ENCODE results near the gene NAMPT. TPM values are rescaled to one million over a fixed set of nuclear protein-coding genes. Genes with fewer than 3 reads are reported as not detected.

Gene NAMPT
- total RNA-seq, 1 donor from 2014 or later: 64.4 TPM

DNA sequence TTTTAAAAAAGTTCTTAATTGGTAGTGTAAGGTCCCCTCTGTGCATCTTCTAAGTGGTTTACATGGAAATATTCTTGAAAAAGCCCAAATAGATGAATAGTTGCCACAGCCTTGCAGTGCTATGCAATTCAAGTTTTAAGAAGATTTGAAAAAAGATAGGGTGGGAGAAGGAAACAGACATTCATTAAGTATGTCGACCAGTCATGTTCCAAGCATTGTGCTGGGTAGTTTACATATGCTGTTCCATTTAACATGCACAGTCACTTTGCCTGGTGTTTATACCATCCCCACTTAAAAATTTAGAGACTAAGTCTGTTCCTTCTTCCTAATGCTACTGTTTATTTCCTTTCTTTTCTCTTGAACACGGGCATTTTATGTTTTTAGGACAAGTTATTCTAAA lies 28.1 kb upstream of the NAMPT start:
- Mint-ChIP-seq H3K4me1 (ENCODE audit: unreplicated experiment) (peaks cover 4% of the 10 kb centered on the region), H3K4me3 (ENCODE audit: unreplicated experiment) (no peak overlapping the region), H3K27me3 (ENCODE audit: unreplicated experiment) (peaks cover 4% of the 10 kb centered on the region), H3K9me3 (ENCODE audit: unreplicated experiment) (peaks cover 11% of the 10 kb centered on the region), H3K27ac (ENCODE audit: unreplicated experiment) (no peak overlapping the region), H3K36me3 (ENCODE audit: unreplicated experiment) (no peaks in the 10 kb centered on the region)
- TF ChIP-seq, protein P1, sequence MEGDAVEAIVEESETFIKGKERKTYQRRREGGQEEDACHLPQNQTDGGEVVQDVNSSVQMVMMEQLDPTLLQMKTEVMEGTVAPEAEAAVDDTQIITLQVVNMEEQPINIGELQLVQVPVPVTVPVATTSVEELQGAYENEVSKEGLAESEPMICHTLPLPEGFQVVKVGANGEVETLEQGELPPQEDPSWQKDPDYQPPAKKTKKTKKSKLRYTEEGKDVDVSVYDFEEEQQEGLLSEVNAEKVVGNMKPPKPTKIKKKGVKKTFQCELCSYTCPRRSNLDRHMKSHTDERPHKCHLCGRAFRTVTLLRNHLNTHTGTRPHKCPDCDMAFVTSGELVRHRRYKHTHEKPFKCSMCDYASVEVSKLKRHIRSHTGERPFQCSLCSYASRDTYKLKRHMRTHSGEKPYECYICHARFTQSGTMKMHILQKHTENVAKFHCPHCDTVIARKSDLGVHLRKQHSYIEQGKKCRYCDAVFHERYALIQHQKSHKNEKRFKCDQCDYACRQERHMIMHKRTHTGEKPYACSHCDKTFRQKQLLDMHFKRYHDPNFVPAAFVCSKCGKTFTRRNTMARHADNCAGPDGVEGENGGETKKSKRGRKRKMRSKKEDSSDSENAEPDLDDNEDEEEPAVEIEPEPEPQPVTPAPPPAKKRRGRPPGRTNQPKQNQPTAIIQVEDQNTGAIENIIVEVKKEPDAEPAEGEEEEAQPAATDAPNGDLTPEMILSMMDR (IDR thresholded peaks at IDR 0.05): no peak
- DNase-seq (ENCODE audit: extremely low spot score, unreplicated experiment): no peak

DNA sequence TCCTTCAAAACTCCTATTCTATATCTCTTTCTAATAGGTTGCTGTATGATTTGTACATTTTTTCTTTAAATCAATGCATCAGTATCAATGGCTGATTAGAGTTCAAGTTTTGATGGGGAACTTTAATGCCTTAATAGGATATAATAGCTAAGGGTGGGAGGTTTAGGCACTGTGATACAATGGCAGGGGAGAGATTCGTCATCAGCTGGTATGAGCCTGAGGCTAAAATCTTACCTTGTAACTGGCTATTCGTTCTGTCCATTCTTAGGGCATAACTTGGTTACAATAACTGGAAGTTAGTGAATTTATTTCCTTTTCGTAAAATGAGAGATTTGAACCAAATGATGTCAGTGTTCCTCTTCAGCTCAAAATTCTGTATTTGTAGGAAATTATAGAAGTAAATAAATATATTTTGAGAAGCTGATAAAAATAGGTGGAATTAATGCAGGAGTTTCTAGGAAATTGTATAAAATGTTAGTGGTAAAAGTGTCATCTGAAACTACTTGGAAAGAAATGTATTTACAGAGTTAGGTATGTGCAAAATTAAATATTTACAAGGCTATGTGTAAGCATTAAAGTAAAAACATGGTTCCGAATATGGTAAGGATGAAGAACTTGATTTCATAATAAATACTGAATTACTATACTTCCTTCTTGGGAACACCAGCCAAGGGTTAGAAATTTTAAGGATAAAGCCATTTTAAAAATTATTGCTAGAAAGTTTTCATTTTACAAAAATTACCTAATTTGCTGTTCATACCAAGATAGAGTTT lies 27.5 kb upstream of the NAMPT start:
- Mint-ChIP-seq H3K4me3 (ENCODE audit: unreplicated experiment) (no peak overlapping the region), H3K9me3 (ENCODE audit: unreplicated experiment) (peaks cover 11% of the 10 kb centered on the region), H3K4me1 (ENCODE audit: unreplicated experiment) (peaks cover 4% of the 10 kb centered on the region), H3K36me3 (ENCODE audit: unreplicated experiment) (no peaks in the 10 kb centered on the region), H3K27ac (ENCODE audit: unreplicated experiment) (no peak overlapping the region), H3K27me3 (ENCODE audit: unreplicated experiment) (no peaks in the 10 kb centered on the region)
- DNase-seq (ENCODE audit: extremely low spot score, unreplicated experiment): no peak
- TF ChIP-seq, protein P1 (IDR thresholded peaks at IDR 0.05): no peak

DNA sequence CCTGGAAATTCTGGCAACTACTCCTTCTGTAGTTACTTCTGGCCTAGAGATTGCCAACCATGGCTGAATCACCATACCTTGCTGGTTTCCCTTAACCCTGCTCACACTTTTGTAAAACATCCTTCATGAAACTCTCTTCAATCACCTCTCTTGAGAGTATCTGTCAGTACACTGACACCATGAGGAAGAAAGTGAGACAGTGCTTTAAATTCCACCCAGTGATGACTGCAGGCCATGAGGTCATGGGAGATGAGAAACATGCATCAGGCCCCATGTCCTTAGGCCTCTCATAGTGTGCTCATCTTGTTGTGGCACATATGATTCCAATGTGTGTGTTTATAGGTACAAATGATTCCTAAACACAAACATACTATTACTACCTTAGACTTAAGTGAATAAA lies 24.6 kb upstream of the NAMPT start:
- no peaks in the 10 kb centered on the region for H3K9me3 Mint-ChIP-seq (ENCODE audit: unreplicated experiment)
- H3K36me3 Mint-ChIP-seq (ENCODE audit: unreplicated experiment): no peaks in the 10 kb centered on the region
- TF ChIP-seq, protein P1 (IDR thresholded peaks at IDR 0.05): no peak
- DNase-seq (ENCODE audit: extremely low spot score, unreplicated experiment): no peak
- no peak overlapping the region for H3K27ac Mint-ChIP-seq (ENCODE audit: unreplicated experiment)
- peaks cover 18% of the 10 kb centered on the region for H3K27me3 Mint-ChIP-seq (ENCODE audit: unreplicated experiment)
- no peak overlapping the region for H3K4me3 Mint-ChIP-seq (ENCODE audit: unreplicated experiment)
- H3K4me1 Mint-ChIP-seq (ENCODE audit: unreplicated experiment): peaks cover 4% of the 10 kb centered on the region

DNA sequence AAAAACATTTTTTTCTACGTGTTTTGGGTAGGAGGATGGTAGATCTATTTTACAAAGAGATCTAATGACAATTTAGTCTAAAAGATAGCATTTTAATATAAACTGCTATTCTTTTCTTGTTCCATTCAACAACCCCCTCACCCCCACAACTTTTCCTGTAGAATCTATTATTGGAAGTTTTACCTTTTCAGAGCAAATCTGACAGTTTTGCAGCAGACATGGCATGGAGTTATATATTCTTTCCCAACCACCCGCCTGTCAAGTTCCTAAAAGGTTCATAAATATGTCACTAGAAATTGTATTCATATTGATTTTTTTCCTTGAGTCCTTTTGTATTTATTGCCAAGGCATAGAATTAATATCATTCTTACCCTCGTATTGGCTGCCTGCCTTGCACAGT lies 21.5 kb upstream of the NAMPT start:
- no peaks in the 10 kb centered on the region for H3K36me3 Mint-ChIP-seq (ENCODE audit: unreplicated experiment)
- TF ChIP-seq, protein P1 (IDR thresholded peaks at IDR 0.05): no peak
- no peak for DNase-seq (ENCODE audit: extremely low spot score, unreplicated experiment)
- peaks cover 8% of the 10 kb centered on the region for H3K9me3 Mint-ChIP-seq (ENCODE audit: unreplicated experiment)
- no peak overlapping the region for H3K4me3 Mint-ChIP-seq (ENCODE audit: unreplicated experiment)
- no peak overlapping the region for H3K27ac Mint-ChIP-seq (ENCODE audit: unreplicated experiment)
- H3K27me3 Mint-ChIP-seq (ENCODE audit: unreplicated experiment): peaks cover 31% of the 10 kb centered on the region
- H3K4me1 Mint-ChIP-seq (ENCODE audit: unreplicated experiment): no peaks in the 10 kb centered on the region

DNA sequence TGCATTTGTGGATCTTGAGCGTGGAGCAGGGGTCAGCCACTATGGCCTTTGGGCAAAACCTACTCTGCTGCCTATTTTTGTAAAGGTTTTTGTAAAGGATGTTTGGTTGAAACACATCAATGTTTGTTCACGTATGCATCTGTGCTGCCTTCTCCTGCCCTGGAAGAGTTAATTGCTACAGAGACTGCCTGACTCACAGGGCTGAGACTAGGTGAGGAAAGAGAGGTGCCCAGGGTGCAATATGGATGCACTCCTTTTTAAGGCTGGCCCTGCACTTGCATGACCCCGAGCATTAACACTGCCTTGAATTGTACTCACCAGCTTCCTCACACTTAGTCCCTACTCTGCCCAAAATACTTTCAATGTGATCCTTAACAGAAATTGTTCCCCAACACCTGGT lies 20.9 kb upstream of the NAMPT start:
- Mint-ChIP-seq H3K36me3 (ENCODE audit: unreplicated experiment) (no peaks in the 10 kb centered on the region), H3K9me3 (ENCODE audit: unreplicated experiment) (peaks cover 13% of the 10 kb centered on the region), H3K27ac (ENCODE audit: unreplicated experiment) (no peak overlapping the region), H3K27me3 (ENCODE audit: unreplicated experiment) (peaks cover 36% of the 10 kb centered on the region), H3K4me3 (ENCODE audit: unreplicated experiment) (no peak overlapping the region), H3K4me1 (ENCODE audit: unreplicated experiment) (no peaks in the 10 kb centered on the region)
- DNase-seq (ENCODE audit: extremely low spot score, unreplicated experiment): no peak
- TF ChIP-seq, protein P1 (IDR thresholded peaks at IDR 0.05): no peak
